A549 (cell line): ENCODE results near the gene TBL1Y. TPM values are rescaled to one million over a fixed set of nuclear protein-coding genes. Genes with fewer than 3 reads are reported as not detected.

Experiments used
- ATAC-seq, 2 experiments: fragments of 200-7000 bp in 1 of 2; fragments of >200 bp in 1 of 2; cut with Nextera tagmentation in 1 of 2; cut with Tn5 transposase in 1 of 2; 3 replicates each; pipeline versions ENCODE4 v1.8.0 to v1.9.1; 2018 to 2020; ENCODE audit warnings: mild to moderate bottlenecking in 1 of 2, moderate library complexity in 1 of 2
- CTCF ChIA-PET: fragments of 300-600 bp; sonication (Branson Sonifier 250); formaldehyde crosslinking; extraction: SDS; loops from one replicate; lab custom pipeline; 2021; ENCODE audit warnings: antibody characterized with exemption, inconsistent platforms; lab: Yijun Ruan, JAX
- POLR2A ChIA-PET: fragments of 350-600 bp; formaldehyde crosslinking; extraction: SDS; loops from one replicate; lab custom pipeline; 2021; ENCODE audit warnings: antibody characterized with exemption, inconsistent platforms; lab: Yijun Ruan, JAX
- DNase-seq, 2 experiments: peaks; one replicate each; pipeline versions ENCODE4 v3.0.0 to v3.0.0-alpha.2; 2011 to 2016; ENCODE audit warnings: low read depth in 1 of 2, low spot score in 1 of 2
- FAIRE-seq: peaks from 2 replicates; lab custom pipeline; 2011; peaks lifted over from hg19 to GRCh38; lab: Jason Lieb, UNC
- H3K27ac ChIP-seq, 2 experiments: fragments of >200 bp; sonication (Bioruptor Twin); formaldehyde crosslinking; 3 replicates each; pipeline ENCODE4 v1.5.1; 2016 to 2017
- H3K4me1 ChIP-seq: fragments of >200 bp; sonication (Bioruptor Twin); formaldehyde crosslinking; 3 replicates; pipeline ENCODE4 v1.6.1; 2016
- H3K4me2 ChIP-seq: fragments of >200 bp; sonication (Bioruptor Twin); formaldehyde crosslinking; 3 replicates; pipeline ENCODE4 v1.6.1; 2016
- H3K4me3 ChIP-seq: fragments of >200 bp; sonication (Bioruptor Twin); formaldehyde crosslinking; 3 replicates; pipeline ENCODE4 v1.5.1; 2016
- H3K9me3 ChIP-seq: fragments of >200 bp; sonication (Bioruptor Twin); formaldehyde crosslinking; 3 replicates; pipeline ENCODE4 v1.6.1; 2016
- ATOH8 ChIP-seq: fragments of 250-450 bp; sonication (Bioruptor Pico); IDR thresholded peaks from 2 replicates; pipeline ENCODE4 v1.5.0; 2020; ENCODE audit warnings: low read depth, mild to moderate bottlenecking, moderate library complexity
- CEBPB ChIP-seq, 2 experiments: fragments of >200 bp in 1 of 2; sonication (Bioruptor Twin) in 1 of 2; formaldehyde crosslinking in 1 of 2; IDR thresholded peaks; 2 replicates each; pipeline ENCODE4 v1.6.1; 2012 to 2016
- CHD2 ChIP-seq: fragments of 150-350 bp; IDR thresholded peaks from 2 replicates; pipeline ENCODE4 v1.6.1; 2014; ENCODE audit warnings: low read length; ENCODE audit not compliant: partially characterized antibody
- CHD4 ChIP-seq: fragments of 200-600 bp; sonication (generic); IDR thresholded peaks from 2 replicates; pipeline ENCODE4 v1.6.1; 2016; ENCODE audit warnings: antibody characterized with exemption, mild to moderate bottlenecking, borderline replicate concordance
- E2F6 ChIP-seq: IDR thresholded peaks from 2 replicates; pipeline ENCODE4 v1.6.1; 2012; ENCODE audit warnings: low read depth, borderline replicate concordance
- FOXS1 ChIP-seq: fragments of 250-450 bp; sonication (Bioruptor Pico); IDR thresholded peaks from 2 replicates; pipeline ENCODE4 v1.5.0; 2020; ENCODE audit warnings: mild to moderate bottlenecking, moderate library complexity
- GATA3 ChIP-seq: IDR thresholded peaks from 2 replicates; pipeline ENCODE4 v1.6.1; 2012; ENCODE audit warnings: borderline replicate concordance
- HES2 ChIP-seq: fragments of >200 bp; sonication (Bioruptor Twin); formaldehyde crosslinking; IDR thresholded peaks from 2 replicates; pipeline ENCODE4 v1.6.1; 2016
- HOXB13 ChIP-seq: fragments of 250-450 bp; sonication (Bioruptor Pico); IDR thresholded peaks from 2 replicates; pipeline ENCODE4 v1.5.0; 2020; ENCODE audit warnings: low read depth, mild to moderate bottlenecking, moderate library complexity
- HOXB5 ChIP-seq: fragments of 250-450 bp; sonication (Bioruptor Pico); IDR thresholded peaks from 2 replicates; pipeline ENCODE4 v1.5.0; 2020; ENCODE audit warnings: mild to moderate bottlenecking, moderate library complexity
- JUNB ChIP-seq: fragments of >200 bp; sonication (Bioruptor Twin); formaldehyde crosslinking; IDR thresholded peaks from 2 replicates; pipeline ENCODE4 v1.6.1; 2016
- KDM1A ChIP-seq: fragments of 200-600 bp; sonication (generic); IDR thresholded peaks from 2 replicates; pipeline ENCODE4 v1.6.1; 2016; ENCODE audit warnings: low read depth, mild to moderate bottlenecking
- MAFK ChIP-seq: fragments of 450-650 bp; IDR thresholded peaks from 2 replicates; pipeline ENCODE4 v1.6.1; 2014; ENCODE audit not compliant: partially characterized antibody
- MAX ChIP-seq: IDR thresholded peaks from 2 replicates; pipeline ENCODE4 v1.6.1; 2012
- MYC ChIP-seq: IDR thresholded peaks from 2 replicates; pipeline ENCODE4 v1.6.1; 2012; ENCODE audit warnings: mild to moderate bottlenecking, inconsistent platforms, low read length, improper control_type of control experiment, borderline replicate concordance
- NPAS2 ChIP-seq: fragments of 250-450 bp; sonication (Bioruptor Pico); IDR thresholded peaks from 2 replicates; pipeline ENCODE4 v1.8.0; 2022; ENCODE audit warnings: mild to moderate bottlenecking, moderate library complexity, borderline replicate concordance
- NR3C1 ChIP-seq: fragments of >200 bp; sonication (Bioruptor Twin); formaldehyde crosslinking; IDR thresholded peaks from 3 replicates; pipeline ENCODE4 v1.6.1; 2017
- PBX3 ChIP-seq: IDR thresholded peaks from 2 replicates; pipeline ENCODE4 v1.6.1; 2012
- PHF8 ChIP-seq: fragments of 200-600 bp; sonication (generic); IDR thresholded peaks from 2 replicates; pipeline ENCODE4 v1.6.1; 2016; ENCODE audit warnings: low read depth, mild to moderate bottlenecking, antibody characterized with exemption, moderate library complexity, borderline replicate concordance
- REST ChIP-seq: fragments of 200-600 bp; sonication (generic); IDR thresholded peaks from 2 replicates; pipeline ENCODE4 v1.6.1; 2016; ENCODE audit warnings: antibody characterized with exemption, mild to moderate bottlenecking, moderate library complexity
- SREBF2 ChIP-seq: fragments of 450-650 bp; IDR thresholded peaks from 2 replicates; pipeline ENCODE4 v1.6.1; 2014; ENCODE audit warnings: mild to moderate bottlenecking, moderate library complexity
- USF2 ChIP-seq: fragments of 450-650 bp; IDR thresholded peaks from 2 replicates; pipeline ENCODE4 v1.6.1; 2014; ENCODE audit warnings: antibody characterized with exemption
- ZC3H11A ChIP-seq: fragments of 450-650 bp; IDR thresholded peaks from 2 replicates; pipeline ENCODE4 v1.6.1; 2014; ENCODE audit warnings: antibody characterized with exemption, mild to moderate bottlenecking
- ZNF302 ChIP-seq: fragments of 250-450 bp; sonication (Bioruptor Pico); IDR thresholded peaks from 2 replicates; pipeline ENCODE4 v1.9.0; 2021; ENCODE audit warnings: inconsistent platforms, mild to moderate bottlenecking, moderate library complexity
- ZSCAN20 ChIP-seq: fragments of 250-450 bp; sonication (Bioruptor Pico); IDR thresholded peaks from 2 replicates; pipeline ENCODE4 v1.8.0; 2022; ENCODE audit warnings: mild to moderate bottlenecking, moderate library complexity
- WGBS: methylation state at CpG from one replicate; pipeline ENCODE4 v1.1.6; 2017; ENCODE audit errors: missing lambda C conversion rate; 5-methylcytosine and 5-hydroxymethylcytosine counted together
- polyA plus RNA-seq, 4 experiments: library from polyadenylated mRNA; depleted of rRNA in 3 of 4; stranded (reverse); fragments of >200 nt; fragmentation: RNase III in 1 of 4; extraction: RNeasy Plus Mini Kit Qiagen cat#74134 plus additional on column Dnase treatment in 1 of 4; gene quantifications; 2 replicates in 3 of 4; 3 replicates in 1 of 4; pipeline ENCODE4 v1.2.3, GENCODE V29; 2011 to 2017

The TBL1Y gene
- polyA plus RNA-seq, 2 of the 4 experiments (the other 2 are of a cell fraction) = not detected

GRCh38 chrY:6909118-6909521 is 1.4 kb upstream of the TBL1Y start:
- ChIA-PET CTCF (no interaction called here), POLR2A (no interaction called here)
- no peak for ATAC-seq
- no peak for TF ChIP-seq FOXS1 (CRISPR knock-in tag)
- no peak for TF ChIP-seq GATA3
- no peak for TF ChIP-seq CHD2
- TF ChIP-seq PHF8 = no peak
- TF ChIP-seq HES2 = no peak
- TF ChIP-seq MAFK = no peak
- TF ChIP-seq ZSCAN20 (CRISPR knock-in tag) = no peak
- no peak for TF ChIP-seq E2F6
- TF ChIP-seq HOXB5 (CRISPR knock-in tag) = no peak
- TF ChIP-seq NPAS2 = no peak
- H3K4me1 ChIP-seq = no peaks in the 10 kb centered on the region
- no peaks in the 10 kb centered on the region for H3K9me3 ChIP-seq
- H3K27ac ChIP-seq = no peak overlapping the region
- 0 out of 3 replicates have a peak overlapping the region, but pooled peaks have one; percentile 12 for H3K4me2 ChIP-seq
- DNase-seq = no peak
- H3K4me3 ChIP-seq = no peak overlapping the region
- FAIRE-seq = no peak
- WGBS = 1% methylated on average over 10 of the region's 14 CpGs

GRCh38 chrY:6909856-6910255 is 641 bp upstream of the TBL1Y start:
- no peak overlapping the region for H3K27ac ChIP-seq
- no peaks in the 10 kb centered on the region for H3K4me1 ChIP-seq
- no peak overlapping the region; the same call in 2 of the 3 replicates for H3K4me3 ChIP-seq
- 0 out of 6 replicates have a peak, but pooled peaks of 1 of the 2 experiments have one; percentile 36 for ATAC-seq
- H3K9me3 ChIP-seq = no peaks in the 10 kb centered on the region
- no peak for DNase-seq
- TF ChIP-seq MAX (no peak), ATOH8 (CRISPR knock-in tag) (no peak), ZNF302 (CRISPR knock-in tag) (no peak), KDM1A (no peak), FOXS1 (CRISPR knock-in tag) (no peak), CEBPB (IDR thresholded peaks at IDR 0.05) (no peak), HOXB13 (CRISPR knock-in tag) (no peak)
- TF ChIP-seq, all 56 proteins: peak for 0
- peak overlapping the region; percentile 56 for H3K4me2 ChIP-seq
- ChIA-PET POLR2A (no interaction called here), CTCF (no interaction called here)
- FAIRE-seq = no peak
- WGBS = 0% methylated on average over 4 of the region's 14 CpGs

GRCh38 chrY:6911253-6911881 is 870 bp downstream of the TBL1Y start, which contains the start of gene AMELY:
Gene AMELY (minus strand): TSS chrY:6911752. CDS start chrY:6872608, 39,144 bp downstream.
- peak in 1 of 2 experiments; percentile 38; a peak in 2 of 6 replicates for ATAC-seq
- POLR2A ChIA-PET = no interaction called here
- CTCF ChIA-PET = no interaction called here
- TF ChIP-seq PBX3 (no peak), FOXS1 (CRISPR knock-in tag) (no peak), CHD4 (no peak), MYC (no peak), JUNB (no peak), KDM1A (no peak), USF2 (no peak), REST (no peak), SREBF2 (no peak), NR3C1 (no peak), ZC3H11A (no peak), ZSCAN20 (CRISPR knock-in tag) (no peak)

More at GRCh38 chrY:6911253-6911881, 870 bp downstream of the TBL1Y start, which contains the start of gene AMELY:
- DNase-seq = no peak
- Histone ChIP-seq H3K9me3 (no peaks in the 10 kb centered on the region), H3K4me3 (peak within 1 kb of the TSS; percentile 29; the same call in 2 of the 3 replicates), H3K4me2 (peak within 1 kb of the TSS; percentile 56), H3K27ac (no peak within 1 kb of the TSS), H3K4me1 (no peaks in the 10 kb centered on the region)
- WGBS = 13% methylated on average over 17 of the region's 52 CpGs
- FAIRE-seq = no peak
